Measurements from ENCODE around the gene ZDHHC5.

The ZDHHC5 gene

GRCh38 chr11:57742087-57742452 lies 74.2 kb downstream of the ZDHHC5 start:
- H3K79me2 ChIP-seq (ENCODE audit: low read length) = peaks cover 40% of the 10 kb centered on the region
- H3K27me3 ChIP-seq (replicated peaks; ENCODE audit: insufficient read depth, low read length) = no peaks in the 10 kb centered on the region
- H3K4me3 ChIP-seq (ENCODE audit: low read length) = peak overlapping the region; percentile 84
- H3K27ac ChIP-seq (ENCODE audit: low read length) = peak overlapping the region; percentile 70; the same call in 1 of the 2 replicates
- H3K4me1 ChIP-seq (ENCODE audit: low read length) = 0 out of 2 replicates have a peak, but pooled peaks cover 5% of the 10 kb centered on the region
- TF ChIP-seq CTCF (IDR thresholded peaks at IDR 0.05; ENCODE audit: low read length) (no peak), EZH2phosphoT487 (IDR thresholded peaks at IDR 0.05; ENCODE audit: low read length) (no peak), EZH2 (optimal IDR thresholded peaks at IDR 0.05; ENCODE audit: low read depth, low read length) (no peak)
- no peaks in the 10 kb centered on the region for H3K9me3 ChIP-seq (replicated peaks; ENCODE audit: insufficient read depth, low read length)
- H3K4me2 ChIP-seq (ENCODE audit: low read depth, low read length) = peak overlapping the region; percentile 89
- no peak for DNase-seq
- H3K36me3 ChIP-seq (replicated peaks; ENCODE audit: insufficient read depth, low read length) = peaks cover 4% of the 10 kb centered on the region
- peak overlapping the region; percentile 55 for H2AFZ ChIP-seq (ENCODE audit: low read length)
- H3K9ac ChIP-seq (ENCODE audit: low read length) = peak overlapping the region; percentile 92
- H3K9me2 ChIP-seq (replicated peaks; ENCODE audit: insufficient read depth, low read length) = no peaks in the 10 kb centered on the region
- no peaks in the 10 kb centered on the region for H4K20me1 ChIP-seq (ENCODE audit: insufficient read depth, low read length)
- peaks cover 6% of the 10 kb centered on the region for H3F3A ChIP-seq (ENCODE audit: insufficient read depth, low read length)

- Histone ChIP-seq H3F3A (ENCODE audit: insufficient read depth, low read length) (peaks cover 6% of the 10 kb centered on the region; the same call in 1 of the 2 replicates), H2AFZ (ENCODE audit: low read length) (no peak overlapping the region), H3K4me3 (ENCODE audit: low read length) (no peak overlapping the region), H3K9ac (ENCODE audit: low read length) (no peak overlapping the region), H3K9me2 (replicated peaks; ENCODE audit: insufficient read depth, low read length) (no peaks in the 10 kb centered on the region), H3K27me3 (replicated peaks; ENCODE audit: insufficient read depth, low read length) (no peaks in the 10 kb centered on the region), H3K36me3 (replicated peaks; ENCODE audit: insufficient read depth, low read length) (peaks cover 4% of the 10 kb centered on the region; the same call in 1 of the 2 replicates), H3K79me2 (ENCODE audit: low read length) (peaks cover 26% of the 10 kb centered on the region), H3K9me3 (replicated peaks; ENCODE audit: insufficient read depth, low read length) (no peaks in the 10 kb centered on the region), H3K4me1 (ENCODE audit: low read length) (0 out of 2 replicates have a peak, but pooled peaks cover 5% of the 10 kb centered on the region), H3K27ac (ENCODE audit: low read length) (no peak overlapping the region), H4K20me1 (ENCODE audit: insufficient read depth, low read length) (no peaks in the 10 kb centered on the region), H3K4me2 (ENCODE audit: low read depth, low read length) (no peak overlapping the region)
- TF ChIP-seq CTCF (IDR thresholded peaks at IDR 0.05; ENCODE audit: low read length) (no peak), EZH2phosphoT487 (IDR thresholded peaks at IDR 0.05; ENCODE audit: low read length) (no peak), EZH2 (optimal IDR thresholded peaks at IDR 0.05; ENCODE audit: low read depth, low read length) (no peak)
- DNase-seq = no peak
These were observed 76.4 kb downstream of the ZDHHC5 start for GRCh38 chr11:57744357-57744756.

DNA sequence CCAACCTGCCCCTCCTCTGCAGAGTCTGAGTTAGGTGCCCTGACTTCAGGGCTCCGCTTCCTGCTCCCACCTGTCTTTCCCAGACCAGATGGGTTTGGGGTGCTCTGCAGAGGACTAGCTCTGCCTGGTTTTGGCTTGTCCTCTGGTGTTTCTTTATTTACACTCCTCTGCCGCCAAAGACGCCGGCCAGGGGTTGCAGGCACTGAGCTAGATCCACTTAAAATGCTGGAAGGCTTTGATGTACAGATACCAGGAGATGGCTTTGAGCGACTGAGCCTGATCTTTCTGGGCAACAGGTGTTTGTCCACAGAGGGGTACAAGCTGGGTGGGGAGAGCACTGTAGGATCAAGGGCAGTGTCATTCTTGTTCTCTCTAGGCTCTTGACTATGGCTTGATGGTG lies 77.3 kb downstream of the ZDHHC5 start:
- no peak overlapping the region for H2AFZ ChIP-seq (ENCODE audit: low read length)
- no peak overlapping the region for H3K4me2 ChIP-seq (ENCODE audit: low read depth, low read length)
- peaks cover 4% of the 10 kb centered on the region; the same call in 1 of the 2 replicates for H3K36me3 ChIP-seq (replicated peaks; ENCODE audit: insufficient read depth, low read length)
- no peaks in the 10 kb centered on the region for H3K27me3 ChIP-seq (replicated peaks; ENCODE audit: insufficient read depth, low read length)
- peaks cover 26% of the 10 kb centered on the region for H3K79me2 ChIP-seq (ENCODE audit: low read length)
- no peak for DNase-seq
- 0 out of 2 replicates have a peak, but pooled peaks cover 5% of the 10 kb centered on the region for H3K4me1 ChIP-seq (ENCODE audit: low read length)
- no peaks in the 10 kb centered on the region for H4K20me1 ChIP-seq (ENCODE audit: insufficient read depth, low read length)
- H3K9me2 ChIP-seq (replicated peaks; ENCODE audit: insufficient read depth, low read length) = no peaks in the 10 kb centered on the region
- H3K9me3 ChIP-seq (replicated peaks; ENCODE audit: insufficient read depth, low read length) = no peaks in the 10 kb centered on the region
- no peak for TF ChIP-seq EZH2 (optimal IDR thresholded peaks at IDR 0.05; ENCODE audit: low read depth, low read length)
- TF ChIP-seq CTCF (IDR thresholded peaks at IDR 0.05; ENCODE audit: low read length) = no peak
- no peak for TF ChIP-seq EZH2phosphoT487 (IDR thresholded peaks at IDR 0.05; ENCODE audit: low read length)
- H3K4me3 ChIP-seq (ENCODE audit: low read length) = no peak overlapping the region
- no peak overlapping the region for H3K9ac ChIP-seq (ENCODE audit: low read length)
- H3F3A ChIP-seq (ENCODE audit: insufficient read depth, low read length) = peaks cover 6% of the 10 kb centered on the region; the same call in 1 of the 2 replicates
- H3K27ac ChIP-seq (ENCODE audit: low read length) = no peak overlapping the region

Data from MM.1S (cell line).